SK-N-SH (cell line): ENCODE results near the gene TM9SF2.

Experiments used
- CTCF ChIP-seq: fragments of 200-600 bp; sonication (generic); IDR thresholded peaks from 2 replicates; pipeline ENCODE4 v1.6.1; 2017; ENCODE audit warnings: antibody characterized with exemption, mild to moderate bottlenecking, moderate library complexity
- FOSL2 ChIP-seq: IDR thresholded peaks from 2 replicates; pipeline ENCODE4 v1.4.0; 2012; ENCODE audit warnings: low read depth, mild to moderate bottlenecking, moderate library complexity, borderline replicate concordance
- MXI1 ChIP-seq: IDR thresholded peaks from 2 replicates; pipeline ENCODE4 v1.6.1; 2012; ENCODE audit warnings: mild to moderate bottlenecking, low read depth, low read length, improper control_type of control experiment
- SMC3 ChIP-seq: IDR thresholded peaks from 2 replicates; pipeline ENCODE4 v1.6.1; 2012; ENCODE audit warnings: low read depth, low read length, improper control_type of control experiment
- TAF1 ChIP-seq: IDR thresholded peaks from 2 replicates; pipeline ENCODE4 v1.6.1; 2012; ENCODE audit warnings: low read depth, mild to moderate bottlenecking, low read length, moderate library complexity, borderline replicate concordance
- TF ChIP-seq, protein P1 (sequence below): IDR thresholded peaks from 2 replicates; pipeline ENCODE4 v1.6.1; 2012; ENCODE audit warnings: mild to moderate bottlenecking, low read depth, low read length, moderate library complexity

GRCh38 chr13:99553033-99553432 lies 51.8 kb downstream of the TM9SF2 start:
- no peak for TF ChIP-seq CTCF
- TF ChIP-seq MXI1, result no peak
- TF ChIP-seq TAF1, result no peak
- TF ChIP-seq SMC3, result no peak
- TF ChIP-seq, protein P1, sequence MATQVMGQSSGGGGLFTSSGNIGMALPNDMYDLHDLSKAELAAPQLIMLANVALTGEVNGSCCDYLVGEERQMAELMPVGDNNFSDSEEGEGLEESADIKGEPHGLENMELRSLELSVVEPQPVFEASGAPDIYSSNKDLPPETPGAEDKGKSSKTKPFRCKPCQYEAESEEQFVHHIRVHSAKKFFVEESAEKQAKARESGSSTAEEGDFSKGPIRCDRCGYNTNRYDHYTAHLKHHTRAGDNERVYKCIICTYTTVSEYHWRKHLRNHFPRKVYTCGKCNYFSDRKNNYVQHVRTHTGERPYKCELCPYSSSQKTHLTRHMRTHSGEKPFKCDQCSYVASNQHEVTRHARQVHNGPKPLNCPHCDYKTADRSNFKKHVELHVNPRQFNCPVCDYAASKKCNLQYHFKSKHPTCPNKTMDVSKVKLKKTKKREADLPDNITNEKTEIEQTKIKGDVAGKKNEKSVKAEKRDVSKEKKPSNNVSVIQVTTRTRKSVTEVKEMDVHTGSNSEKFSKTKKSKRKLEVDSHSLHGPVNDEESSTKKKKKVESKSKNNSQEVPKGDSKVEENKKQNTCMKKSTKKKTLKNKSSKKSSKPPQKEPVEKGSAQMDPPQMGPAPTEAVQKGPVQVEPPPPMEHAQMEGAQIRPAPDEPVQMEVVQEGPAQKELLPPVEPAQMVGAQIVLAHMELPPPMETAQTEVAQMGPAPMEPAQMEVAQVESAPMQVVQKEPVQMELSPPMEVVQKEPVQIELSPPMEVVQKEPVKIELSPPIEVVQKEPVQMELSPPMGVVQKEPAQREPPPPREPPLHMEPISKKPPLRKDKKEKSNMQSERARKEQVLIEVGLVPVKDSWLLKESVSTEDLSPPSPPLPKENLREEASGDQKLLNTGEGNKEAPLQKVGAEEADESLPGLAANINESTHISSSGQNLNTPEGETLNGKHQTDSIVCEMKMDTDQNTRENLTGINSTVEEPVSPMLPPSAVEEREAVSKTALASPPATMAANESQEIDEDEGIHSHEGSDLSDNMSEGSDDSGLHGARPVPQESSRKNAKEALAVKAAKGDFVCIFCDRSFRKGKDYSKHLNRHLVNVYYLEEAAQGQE, result no peak
- TF ChIP-seq FOSL2, result no peak
